LHCN-M2 (cell line): ENCODE data around the gene SLC6A11. TPM values are rescaled to one million over a fixed set of nuclear protein-coding genes. Genes with fewer than 3 reads are reported as not detected.

ENCODE experiments used
- DNase-seq: peaks from one replicate; pipeline ENCODE4 v3.0.0-alpha.2; 2012; ENCODE audit warnings: low read depth
- total RNA-seq: library from RNA; depleted of rRNA; stranded (reverse); fragments of >200 nt; gene quantifications from 2 replicates; pipeline ENCODE4 v1.2.3, GENCODE V29; 2014; rRNA removed

The SLC6A11 gene
- total RNA-seq, 1 experiment from 2014 or later = not detected

DNA sequence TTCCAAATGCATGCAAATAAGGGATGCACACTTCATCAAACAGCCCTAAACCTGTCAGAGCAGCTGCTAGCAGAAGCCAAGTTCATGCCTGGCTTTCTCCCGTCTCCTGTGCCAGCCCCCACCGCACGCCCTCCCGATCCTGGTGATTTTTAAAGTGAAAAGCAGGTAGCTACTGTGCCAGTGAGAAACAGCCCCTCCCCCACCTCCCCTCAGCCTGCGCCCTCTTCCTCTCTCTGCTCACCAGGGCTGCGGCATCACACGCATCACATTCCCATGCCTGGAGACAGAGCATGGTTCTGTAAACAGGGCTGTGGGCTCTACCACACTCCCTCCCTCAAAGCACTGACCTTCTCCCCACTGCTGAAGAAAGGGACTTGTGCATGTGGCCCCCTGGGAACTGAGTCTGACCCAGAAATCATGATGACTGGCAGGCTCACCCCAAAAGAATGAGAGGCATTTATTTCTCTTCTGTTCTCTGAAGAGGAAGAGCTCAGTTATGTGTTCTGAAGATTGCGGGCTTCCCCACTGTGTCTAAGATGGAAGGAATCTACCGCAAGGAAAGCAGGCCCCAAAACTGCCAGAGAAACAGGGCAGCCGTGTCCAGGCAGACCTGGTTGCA is 162.0 kb downstream of the SLC6A11 start:
- peak; percentile 12 for DNase-seq

DNA sequence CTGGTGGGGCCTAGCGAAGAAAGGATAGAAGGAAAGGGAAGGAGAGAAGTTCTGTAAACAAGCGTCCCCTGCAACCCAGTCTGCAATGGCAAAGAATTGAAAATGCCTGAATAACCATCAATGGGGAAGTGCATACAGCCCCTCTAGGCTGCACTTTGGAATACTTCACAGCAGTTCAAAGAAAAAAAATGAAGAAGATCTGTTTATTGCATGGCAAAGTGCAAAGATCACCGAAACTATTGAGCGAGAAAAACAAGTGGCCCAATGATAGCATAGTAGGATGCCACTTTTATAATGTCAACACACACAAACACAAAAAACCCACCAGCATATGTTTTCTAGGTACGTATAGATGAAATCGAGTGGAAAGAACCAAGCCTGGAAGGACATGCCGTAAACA is 162.9 kb downstream of the SLC6A11 start:
- DNase-seq = no peak

DNA sequence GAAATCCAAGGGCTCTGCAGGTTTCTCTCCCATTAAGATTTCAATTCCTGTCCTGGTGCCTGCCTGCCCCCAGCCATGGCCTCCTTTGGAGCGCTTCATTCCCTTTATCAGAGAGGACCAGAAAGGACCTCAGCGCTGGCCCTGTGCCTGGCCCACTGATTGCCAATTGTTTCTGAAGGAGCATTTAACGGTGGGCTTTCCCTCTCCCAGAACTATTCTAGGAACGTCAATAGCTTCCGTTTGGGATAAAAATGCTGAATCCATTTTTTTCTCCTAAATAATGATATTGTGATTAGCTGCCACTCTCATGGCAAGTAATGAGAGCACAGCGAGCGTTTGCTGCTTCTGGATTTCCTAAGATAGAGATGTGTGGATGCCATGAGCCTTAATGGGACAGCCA is 164.3 kb downstream of the SLC6A11 start:
- DNase-seq = no peak

DNA sequence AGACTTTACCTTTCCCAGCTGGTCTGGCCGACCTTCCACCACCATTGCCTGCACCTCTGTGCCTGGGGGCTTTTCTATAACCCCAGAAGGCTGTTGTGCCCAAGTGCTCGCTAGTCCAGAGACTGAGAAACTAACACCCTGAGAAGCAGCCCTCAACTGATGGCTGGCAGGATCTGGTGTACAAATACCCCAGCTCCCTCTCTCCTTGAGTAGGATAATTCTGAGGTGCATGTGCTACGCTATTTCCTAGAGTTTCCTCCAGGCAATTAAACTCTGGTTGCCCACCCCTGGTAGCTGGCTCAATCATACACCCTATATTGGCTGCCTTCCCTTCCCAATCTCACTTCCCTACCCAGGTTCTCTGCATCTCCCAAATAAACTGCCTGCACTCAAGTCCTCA is 165.0 kb downstream of the SLC6A11 start:
- no peak for DNase-seq

DNA sequence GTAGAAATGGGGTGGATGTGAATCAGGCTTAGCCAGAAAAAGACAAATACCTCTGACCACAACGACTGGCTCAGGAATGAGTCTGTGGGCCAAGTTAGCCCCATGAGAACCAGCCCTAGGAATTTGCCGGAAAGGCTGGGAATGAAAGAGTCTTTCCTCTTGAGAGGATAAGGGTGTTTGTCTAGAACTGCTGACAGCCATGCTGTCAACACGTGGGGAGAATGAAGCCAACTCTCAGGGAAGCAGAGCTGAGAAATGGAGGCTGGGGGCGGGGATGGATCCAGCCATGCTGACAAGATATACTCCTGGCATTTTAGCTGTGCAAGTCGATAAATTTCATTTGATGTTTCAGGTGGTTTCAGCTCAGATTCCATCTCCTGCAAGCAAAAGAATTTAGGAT is 165.9 kb downstream of the SLC6A11 start:
- no peak for DNase-seq

DNA sequence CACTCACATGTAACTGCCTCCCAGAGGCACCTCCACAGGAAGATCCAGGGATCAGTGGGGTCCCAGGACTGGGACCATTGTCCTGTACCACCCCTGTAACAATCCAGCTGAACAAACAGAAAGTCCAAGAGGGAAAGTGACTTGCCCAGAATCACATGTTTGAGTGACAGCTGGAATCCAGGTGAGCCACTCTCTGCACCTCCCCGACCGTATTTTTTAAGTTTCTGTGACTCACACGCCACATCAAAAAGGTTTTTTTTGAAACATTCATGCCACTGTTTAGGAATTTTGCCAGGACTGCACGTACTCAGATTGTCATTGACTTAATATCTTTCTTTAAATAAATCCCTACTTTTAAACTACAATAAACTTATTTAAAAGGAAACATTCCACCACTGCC is 166.8 kb downstream of the SLC6A11 start:
- DNase-seq = no peak

DNA sequence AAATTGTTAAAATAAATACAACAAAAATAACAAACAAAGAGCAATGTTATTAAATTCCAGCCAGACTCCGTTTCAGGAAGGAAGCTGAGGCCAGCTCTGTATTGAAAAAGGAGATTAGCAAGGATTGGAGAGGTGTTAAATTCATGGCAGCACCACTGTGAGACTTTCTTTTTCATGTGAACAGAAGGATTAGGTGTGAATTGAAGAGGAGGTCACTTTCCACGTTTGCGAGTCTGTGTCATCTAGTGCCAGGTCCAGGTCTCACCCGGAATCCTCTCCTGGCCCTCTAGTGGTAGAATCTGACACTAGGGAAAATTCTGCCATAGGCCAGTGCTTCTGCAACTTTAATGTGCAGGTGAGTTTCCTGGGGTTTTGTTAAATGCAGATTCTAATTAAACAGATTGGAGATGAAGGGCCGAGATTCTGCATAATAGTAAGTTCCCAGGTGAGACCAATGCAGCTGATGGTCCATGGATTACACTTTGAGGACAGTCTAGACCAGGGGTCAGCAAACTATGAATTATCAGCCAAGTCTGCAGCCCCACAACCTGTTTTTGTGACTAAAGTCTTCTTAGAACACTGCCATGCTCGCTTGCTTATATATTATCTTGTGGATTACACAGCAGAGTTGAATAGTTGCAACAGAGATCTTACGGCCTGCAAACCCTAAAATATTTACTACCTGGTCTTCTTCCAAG is 167.3 kb downstream of the SLC6A11 start:
- peak; percentile 29 for DNase-seq

DNA sequence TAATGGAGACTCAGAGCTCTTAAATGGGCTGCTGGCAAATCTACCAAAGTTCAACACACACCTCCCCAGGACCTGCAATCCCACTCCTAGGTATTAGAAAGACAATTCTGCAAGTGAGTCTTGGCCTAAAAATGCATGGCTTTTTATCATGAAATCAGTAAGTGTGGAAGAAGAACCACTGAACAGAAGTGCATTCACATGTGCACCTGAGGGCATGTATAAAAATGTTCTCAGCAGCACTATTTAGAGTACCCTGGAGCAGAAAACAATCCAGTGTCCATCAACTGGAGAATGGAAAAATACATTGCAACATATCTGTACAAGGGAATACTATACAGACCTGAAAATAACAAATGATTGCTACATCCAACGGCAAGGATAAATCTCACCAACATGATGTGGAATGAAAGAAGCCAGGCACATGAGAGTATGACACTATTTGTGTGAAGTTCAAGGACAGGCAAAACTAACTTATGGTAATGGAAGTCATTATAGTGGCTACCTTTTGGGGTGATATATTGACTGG is 168.4 kb downstream of the SLC6A11 start:
- DNase-seq = no peak

DNA sequence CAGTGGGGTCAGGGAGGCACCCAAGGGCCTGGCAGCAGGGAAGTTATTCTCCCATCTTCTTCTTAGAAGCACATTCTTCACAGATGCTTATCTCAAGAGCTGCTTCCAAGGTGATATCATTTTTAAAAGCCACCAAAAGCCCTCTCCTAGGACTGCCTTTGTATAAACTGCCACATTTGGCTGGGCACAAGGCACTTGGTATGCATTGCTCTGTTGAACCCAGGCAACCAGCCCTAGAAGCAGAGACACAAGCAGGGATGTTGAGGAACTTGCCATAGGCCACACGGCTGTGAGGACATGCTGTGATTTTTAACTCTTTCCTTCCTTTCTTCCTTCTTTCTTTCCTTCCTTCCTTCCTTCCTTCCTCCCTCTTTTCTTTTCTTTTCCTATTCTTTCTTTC is 169.2 kb downstream of the SLC6A11 start:
- no peak for DNase-seq

DNA sequence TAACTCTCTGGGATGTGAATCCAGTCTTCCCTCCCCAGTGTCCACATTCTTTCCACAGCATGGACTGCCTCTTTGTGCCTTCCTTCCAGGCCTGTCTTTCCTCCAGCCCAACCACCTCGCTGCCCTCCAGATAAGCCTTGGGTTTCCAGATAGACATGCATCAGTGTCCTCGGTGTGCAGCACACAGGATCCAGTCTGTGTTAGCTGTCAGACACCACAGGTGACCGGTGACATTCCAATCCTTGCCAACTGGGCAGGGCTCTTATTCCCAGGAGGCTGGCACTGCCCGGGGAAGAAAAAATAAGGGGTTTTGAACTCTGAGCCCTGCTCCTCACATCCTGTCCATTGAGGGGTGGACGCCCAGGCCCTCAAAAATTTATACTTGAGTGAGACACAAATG is 170.6 kb downstream of the SLC6A11 start:
- no peak for DNase-seq

DNA sequence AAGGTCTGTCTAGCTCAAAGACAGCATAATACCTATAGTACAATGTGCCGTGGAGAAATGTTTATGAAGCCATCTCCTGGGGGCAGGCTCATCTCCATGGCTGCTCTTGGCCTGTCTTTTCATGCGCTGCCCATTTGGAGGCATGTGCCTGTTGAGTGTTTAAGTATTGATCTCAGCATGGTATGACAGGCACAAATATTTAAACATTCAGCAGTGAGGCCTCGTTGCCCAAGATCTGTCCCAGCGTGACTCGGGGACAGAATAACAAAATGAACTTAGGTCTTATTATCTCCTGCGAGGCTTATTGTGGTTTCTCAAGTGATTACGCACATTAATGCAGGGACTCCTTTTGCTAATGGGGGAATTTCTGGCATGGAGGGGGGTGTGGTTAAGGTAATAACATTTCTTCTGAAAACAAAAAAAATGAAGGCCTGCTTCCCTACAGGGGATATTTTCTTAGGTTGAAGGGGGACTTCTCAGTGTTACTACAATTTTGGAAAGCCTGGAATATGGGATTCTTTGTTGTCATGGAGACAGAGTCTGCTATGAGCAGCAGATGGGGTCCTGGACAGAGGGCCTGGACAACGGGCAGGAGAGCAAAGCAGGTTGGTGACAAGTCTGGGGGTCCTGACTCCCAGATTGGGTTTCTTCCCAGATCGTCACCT is 172.1 kb downstream of the SLC6A11 start:
- DNase-seq = no peak

DNA sequence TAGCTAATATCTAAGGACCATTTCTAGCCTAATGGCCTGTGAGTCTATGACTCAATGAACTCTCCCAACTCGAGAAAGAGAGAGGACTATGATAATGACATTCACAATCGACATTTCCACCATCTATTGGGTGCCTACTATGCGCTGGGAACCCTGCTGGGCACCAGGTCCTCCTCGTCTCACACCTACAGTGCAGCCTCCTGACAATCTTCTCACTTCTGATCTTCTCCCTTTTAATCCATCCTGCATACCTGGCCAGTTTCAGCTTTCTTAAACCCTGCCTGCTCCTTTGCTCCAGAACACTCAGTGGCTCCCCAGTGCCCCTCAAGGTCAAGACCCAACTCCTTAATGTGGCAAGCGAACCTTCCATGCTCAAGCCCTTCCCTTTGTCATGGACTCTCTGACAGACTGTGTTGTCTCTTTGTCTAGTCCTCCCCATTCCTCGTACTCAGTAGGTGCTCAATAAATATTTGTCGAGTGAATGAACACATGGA is 173.0 kb downstream of the SLC6A11 start:
- DNase-seq = no peak

Other genes starting within 250 kb of the SLC6A11 start
- gene SLC6A1, start 176.5 kb downstream of the SLC6A11 start, total RNA-seq = under 0.01 TPM in 1 of 2 replicates, not detected in the other